WTC11 (cell line): Measurements from ENCODE around the gene ANKRD1.

ENCODE experiments used
- ELF4 ChIP-seq: sonication (generic); formaldehyde crosslinking; IDR thresholded peaks from 2 replicates; pipeline ENCODE4 v1.8.1; 2022; ENCODE audit warnings: low read depth, mild to moderate bottlenecking, moderate library complexity, missing genetic modification reagents
- NFE2L1 ChIP-seq: sonication (generic); formaldehyde crosslinking; IDR thresholded peaks from 2 replicates; pipeline ENCODE4 v1.8.1; 2023; ENCODE audit warnings: missing genetic modification reagents
- NR2C2 ChIP-seq: sonication (generic); formaldehyde crosslinking; IDR thresholded peaks from 2 replicates; pipeline ENCODE4 v1.8.0; 2022; ENCODE audit warnings: mild to moderate bottlenecking, missing genetic modification reagents
- ZNF121 ChIP-seq: sonication (generic); formaldehyde crosslinking; IDR thresholded peaks from 2 replicates; pipeline ENCODE4 v1.8.0; 2023; ENCODE audit warnings: missing genetic modification reagents
- TF ChIP-seq, protein P1 (sequence below): sonication (generic); formaldehyde crosslinking; IDR thresholded peaks from 2 replicates; pipeline ENCODE4 v1.8.1; 2022; ENCODE audit warnings: mild to moderate bottlenecking, moderate library complexity, missing genetic modification reagents
- TF ChIP-seq, protein P2 (sequence below): fragments of 200-600 bp; IDR thresholded peaks from 2 replicates; pipeline ENCODE4 v1.8.0; 2022; ENCODE audit warnings: antibody characterized with exemption
- TF ChIP-seq, protein P3 (sequence below): sonication (generic); formaldehyde crosslinking; conservative IDR thresholded peaks from 2 replicates; pipeline ENCODE4 v1.8.1; 2022; ENCODE audit warnings: mild to moderate bottlenecking, missing genetic modification reagents
- TF ChIP-seq, protein P4 (sequence below): sonication (generic); formaldehyde crosslinking; IDR thresholded peaks from 2 replicates; pipeline ENCODE4 v1.8.1; 2022; ENCODE audit warnings: missing genetic modification reagents, borderline replicate concordance
- TF ChIP-seq, protein P5 (sequence below): sonication (generic); formaldehyde crosslinking; IDR thresholded peaks from 2 replicates; pipeline ENCODE4 v1.8.0; 2022; ENCODE audit warnings: mild to moderate bottlenecking, missing genetic modification reagents
- TF ChIP-seq, protein P6 (sequence below): sonication (generic); formaldehyde crosslinking; IDR thresholded peaks from 2 replicates; pipeline ENCODE4 v1.8.1; 2022; ENCODE audit warnings: low read depth, missing genetic modification reagents, borderline replicate concordance
- TF ChIP-seq, protein P7 (sequence below): sonication (generic); formaldehyde crosslinking; IDR thresholded peaks from 2 replicates; pipeline ENCODE4 v1.8.0; 2022; ENCODE audit warnings: mild to moderate bottlenecking, missing genetic modification reagents
- TF ChIP-seq, protein P8 (sequence below): sonication (generic); formaldehyde crosslinking; IDR thresholded peaks from 2 replicates; pipeline ENCODE4 v1.8.1; 2023; ENCODE audit warnings: mild to moderate bottlenecking, moderate library complexity, missing genetic modification reagents

DNA sequence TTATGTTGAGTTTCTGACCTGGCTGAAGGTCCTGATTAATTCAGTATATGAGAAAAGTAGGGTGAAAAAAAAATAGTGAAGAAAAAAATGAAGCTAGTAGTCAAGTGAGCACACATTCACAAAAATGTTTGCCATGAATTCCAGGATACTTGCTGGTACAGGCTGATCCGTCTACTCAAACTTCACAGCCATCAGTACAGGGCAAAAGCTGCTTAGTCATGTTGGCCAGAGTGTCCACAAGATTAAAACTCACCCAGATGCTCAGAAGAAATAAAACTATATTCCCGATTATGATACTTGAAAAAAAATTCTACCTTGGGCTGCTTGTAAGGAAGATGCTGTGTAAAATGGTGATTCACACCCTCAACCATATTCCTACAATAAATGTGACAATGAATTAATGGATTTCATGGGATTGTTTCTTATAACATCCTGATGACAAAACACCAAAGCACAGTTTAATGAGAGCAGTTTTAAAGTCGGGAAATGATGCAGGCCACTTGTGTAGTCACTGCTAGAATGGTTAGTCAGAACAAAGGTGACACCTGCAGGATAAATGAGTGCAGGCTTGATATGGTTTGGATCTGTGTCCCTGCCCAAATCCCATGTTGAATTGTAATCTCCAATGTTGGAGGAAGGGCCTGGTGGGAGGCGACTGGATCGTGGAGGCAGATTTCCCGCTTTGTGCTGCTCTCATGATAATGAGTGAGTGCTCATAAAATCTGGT lies 49.2 kb upstream of the ANKRD1 start:
- TF ChIP-seq, protein P1, sequence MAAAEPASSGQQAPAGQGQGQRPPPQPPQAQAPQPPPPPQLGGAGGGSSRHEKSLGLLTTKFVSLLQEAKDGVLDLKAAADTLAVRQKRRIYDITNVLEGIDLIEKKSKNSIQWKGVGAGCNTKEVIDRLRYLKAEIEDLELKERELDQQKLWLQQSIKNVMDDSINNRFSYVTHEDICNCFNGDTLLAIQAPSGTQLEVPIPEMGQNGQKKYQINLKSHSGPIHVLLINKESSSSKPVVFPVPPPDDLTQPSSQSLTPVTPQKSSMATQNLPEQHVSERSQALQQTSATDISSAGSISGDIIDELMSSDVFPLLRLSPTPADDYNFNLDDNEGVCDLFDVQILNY (CRISPR knock-in tag) = no peak
- TF ChIP-seq, protein P2, sequence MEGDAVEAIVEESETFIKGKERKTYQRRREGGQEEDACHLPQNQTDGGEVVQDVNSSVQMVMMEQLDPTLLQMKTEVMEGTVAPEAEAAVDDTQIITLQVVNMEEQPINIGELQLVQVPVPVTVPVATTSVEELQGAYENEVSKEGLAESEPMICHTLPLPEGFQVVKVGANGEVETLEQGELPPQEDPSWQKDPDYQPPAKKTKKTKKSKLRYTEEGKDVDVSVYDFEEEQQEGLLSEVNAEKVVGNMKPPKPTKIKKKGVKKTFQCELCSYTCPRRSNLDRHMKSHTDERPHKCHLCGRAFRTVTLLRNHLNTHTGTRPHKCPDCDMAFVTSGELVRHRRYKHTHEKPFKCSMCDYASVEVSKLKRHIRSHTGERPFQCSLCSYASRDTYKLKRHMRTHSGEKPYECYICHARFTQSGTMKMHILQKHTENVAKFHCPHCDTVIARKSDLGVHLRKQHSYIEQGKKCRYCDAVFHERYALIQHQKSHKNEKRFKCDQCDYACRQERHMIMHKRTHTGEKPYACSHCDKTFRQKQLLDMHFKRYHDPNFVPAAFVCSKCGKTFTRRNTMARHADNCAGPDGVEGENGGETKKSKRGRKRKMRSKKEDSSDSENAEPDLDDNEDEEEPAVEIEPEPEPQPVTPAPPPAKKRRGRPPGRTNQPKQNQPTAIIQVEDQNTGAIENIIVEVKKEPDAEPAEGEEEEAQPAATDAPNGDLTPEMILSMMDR = no peak
- TF ChIP-seq NFE2L1 (CRISPR knock-in tag) = no peak
- TF ChIP-seq, protein P3, sequence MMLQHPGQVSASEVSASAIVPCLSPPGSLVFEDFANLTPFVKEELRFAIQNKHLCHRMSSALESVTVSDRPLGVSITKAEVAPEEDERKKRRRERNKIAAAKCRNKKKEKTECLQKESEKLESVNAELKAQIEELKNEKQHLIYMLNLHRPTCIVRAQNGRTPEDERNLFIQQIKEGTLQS = no peak
- TF ChIP-seq, protein P4, sequence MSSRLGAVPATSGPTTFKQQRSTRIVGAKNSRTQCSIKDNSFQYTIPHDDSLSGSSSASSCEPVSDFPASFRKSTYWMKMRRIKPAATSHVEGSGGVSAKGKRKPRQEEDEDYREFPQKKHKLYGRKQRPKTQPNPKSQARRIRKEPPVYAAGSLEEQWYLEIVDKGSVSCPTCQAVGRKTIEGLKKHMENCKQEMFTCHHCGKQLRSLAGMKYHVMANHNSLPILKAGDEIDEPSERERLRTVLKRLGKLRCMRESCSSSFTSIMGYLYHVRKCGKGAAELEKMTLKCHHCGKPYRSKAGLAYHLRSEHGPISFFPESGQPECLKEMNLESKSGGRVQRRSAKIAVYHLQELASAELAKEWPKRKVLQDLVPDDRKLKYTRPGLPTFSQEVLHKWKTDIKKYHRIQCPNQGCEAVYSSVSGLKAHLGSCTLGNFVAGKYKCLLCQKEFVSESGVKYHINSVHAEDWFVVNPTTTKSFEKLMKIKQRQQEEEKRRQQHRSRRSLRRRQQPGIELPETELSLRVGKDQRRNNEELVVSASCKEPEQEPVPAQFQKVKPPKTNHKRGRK = no peak
- no peak for TF ChIP-seq ZNF121 (CRISPR knock-in tag)
- no peak for TF ChIP-seq ELF4 (CRISPR knock-in tag)
- TF ChIP-seq, protein P5, sequence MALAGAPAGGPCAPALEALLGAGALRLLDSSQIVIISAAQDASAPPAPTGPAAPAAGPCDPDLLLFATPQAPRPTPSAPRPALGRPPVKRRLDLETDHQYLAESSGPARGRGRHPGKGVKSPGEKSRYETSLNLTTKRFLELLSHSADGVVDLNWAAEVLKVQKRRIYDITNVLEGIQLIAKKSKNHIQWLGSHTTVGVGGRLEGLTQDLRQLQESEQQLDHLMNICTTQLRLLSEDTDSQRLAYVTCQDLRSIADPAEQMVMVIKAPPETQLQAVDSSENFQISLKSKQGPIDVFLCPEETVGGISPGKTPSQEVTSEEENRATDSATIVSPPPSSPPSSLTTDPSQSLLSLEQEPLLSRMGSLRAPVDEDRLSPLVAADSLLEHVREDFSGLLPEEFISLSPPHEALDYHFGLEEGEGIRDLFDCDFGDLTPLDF = no peak
- TF ChIP-seq NR2C2 (CRISPR knock-in tag) = no peak
- TF ChIP-seq, protein P6, sequence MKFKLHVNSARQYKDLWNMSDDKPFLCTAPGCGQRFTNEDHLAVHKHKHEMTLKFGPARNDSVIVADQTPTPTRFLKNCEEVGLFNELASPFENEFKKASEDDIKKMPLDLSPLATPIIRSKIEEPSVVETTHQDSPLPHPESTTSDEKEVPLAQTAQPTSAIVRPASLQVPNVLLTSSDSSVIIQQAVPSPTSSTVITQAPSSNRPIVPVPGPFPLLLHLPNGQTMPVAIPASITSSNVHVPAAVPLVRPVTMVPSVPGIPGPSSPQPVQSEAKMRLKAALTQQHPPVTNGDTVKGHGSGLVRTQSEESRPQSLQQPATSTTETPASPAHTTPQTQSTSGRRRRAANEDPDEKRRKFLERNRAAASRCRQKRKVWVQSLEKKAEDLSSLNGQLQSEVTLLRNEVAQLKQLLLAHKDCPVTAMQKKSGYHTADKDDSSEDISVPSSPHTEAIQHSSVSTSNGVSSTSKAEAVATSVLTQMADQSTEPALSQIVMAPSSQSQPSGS (CRISPR knock-in tag) = no peak
- TF ChIP-seq, protein P7, sequence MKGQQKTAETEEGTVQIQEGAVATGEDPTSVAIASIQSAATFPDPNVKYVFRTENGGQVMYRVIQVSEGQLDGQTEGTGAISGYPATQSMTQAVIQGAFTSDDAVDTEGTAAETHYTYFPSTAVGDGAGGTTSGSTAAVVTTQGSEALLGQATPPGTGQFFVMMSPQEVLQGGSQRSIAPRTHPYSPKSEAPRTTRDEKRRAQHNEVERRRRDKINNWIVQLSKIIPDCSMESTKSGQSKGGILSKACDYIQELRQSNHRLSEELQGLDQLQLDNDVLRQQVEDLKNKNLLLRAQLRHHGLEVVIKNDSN (CRISPR knock-in tag) = no peak
- TF ChIP-seq, protein P8, sequence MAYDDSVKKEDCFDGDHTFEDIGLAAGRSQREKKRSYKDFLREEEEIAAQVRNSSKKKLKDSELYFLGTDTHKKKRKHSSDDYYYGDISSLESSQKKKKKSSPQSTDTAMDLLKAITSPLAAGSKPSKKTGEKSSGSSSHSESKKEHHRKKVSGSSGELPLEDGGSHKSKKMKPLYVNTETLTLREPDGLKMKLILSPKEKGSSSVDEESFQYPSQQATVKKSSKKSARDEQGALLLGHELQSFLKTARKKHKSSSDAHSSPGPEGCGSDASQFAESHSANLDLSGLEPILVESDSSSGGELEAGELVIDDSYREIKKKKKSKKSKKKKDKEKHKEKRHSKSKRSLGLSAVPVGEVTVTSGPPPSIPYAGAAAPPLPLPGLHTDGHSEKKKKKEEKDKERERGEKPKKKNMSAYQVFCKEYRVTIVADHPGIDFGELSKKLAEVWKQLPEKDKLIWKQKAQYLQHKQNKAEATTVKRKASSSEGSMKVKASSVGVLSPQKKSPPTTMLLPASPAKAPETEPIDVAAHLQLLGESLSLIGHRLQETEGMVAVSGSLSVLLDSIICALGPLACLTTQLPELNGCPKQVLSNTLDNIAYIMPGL (CRISPR knock-in tag) = no peak
